HEK293T (cell line): ENCODE data around the gene EGFL8.
"Not testable (repeated sequence)": the region's sequence is repeated elsewhere in the genome, so short reads cannot be mapped to it uniquely, and the experiment has no call there.

Experiments
- ARNT ChIP-seq: fragments of 450-650 bp; IDR thresholded peaks from 2 replicates; pipeline ENCODE4 v1.6.1; 2017; ENCODE audit warnings: mild to moderate bottlenecking
- FOXK2 ChIP-seq: fragments of 450-650 bp; IDR thresholded peaks from 2 replicates; pipeline ENCODE4 v1.6.1; 2016; ENCODE audit warnings: mild to moderate bottlenecking
- HDGF ChIP-seq: fragments of 450-650 bp; IDR thresholded peaks from 2 replicates; pipeline ENCODE4 v1.6.1; 2017; ENCODE audit warnings: antibody characterized with exemption, borderline replicate concordance
- NFRKB ChIP-seq: fragments of 450-650 bp; IDR thresholded peaks from 2 replicates; pipeline ENCODE4 v1.6.1; 2016; ENCODE audit warnings: mild to moderate bottlenecking, moderate library complexity
- PKNOX1 ChIP-seq: fragments of 450-650 bp; IDR thresholded peaks from 2 replicates; pipeline ENCODE4 v1.6.1; 2016
- ZNF384 ChIP-seq: fragments of 450-650 bp; IDR thresholded peaks from 2 replicates; pipeline ENCODE4 v1.6.1; 2016

DNA sequence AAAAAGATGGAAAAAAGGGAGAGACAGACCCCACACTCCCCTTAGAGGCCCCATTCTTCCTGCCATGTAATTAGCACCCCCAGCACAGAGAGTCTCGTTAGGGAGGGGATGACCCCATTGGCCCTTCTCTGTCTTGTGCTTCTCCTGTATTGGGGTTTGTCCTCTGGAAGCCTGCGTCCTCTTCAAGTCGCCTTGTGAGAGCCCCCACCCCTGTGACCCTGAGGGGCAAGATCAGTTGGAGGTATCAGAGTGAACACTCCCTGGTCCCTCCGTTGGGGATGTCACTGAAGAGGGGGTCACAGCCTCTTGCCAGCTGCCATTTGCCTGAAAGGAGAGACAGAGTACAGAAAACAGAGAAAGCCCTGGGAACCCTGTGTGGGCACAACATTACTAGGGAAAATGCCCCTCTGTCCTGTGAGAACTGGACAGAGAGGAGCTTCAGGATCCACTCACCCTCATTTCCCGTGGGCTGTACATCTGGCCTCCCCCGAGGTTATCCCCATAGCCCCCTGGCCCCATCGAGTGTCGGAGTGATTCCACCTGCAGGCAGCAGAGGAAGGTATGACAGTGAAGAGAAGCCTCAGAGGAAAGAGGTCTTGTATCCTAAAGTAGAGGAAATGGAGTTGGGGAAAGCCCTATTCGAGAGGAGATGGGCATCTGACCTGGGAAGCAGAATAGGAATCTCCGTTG, 21.9 kb downstream of the EGFL8 start:
- not testable (repeated sequence) for TF ChIP-seq FOXK2, ZNF384, NFRKB, ARNT, HDGF, PKNOX1
